ENCODE data around the gene CNBD2. TPM values are rescaled to one million over a fixed set of nuclear protein-coding genes. Genes with fewer than 3 reads are reported as not detected.

Gene CNBD2
- total and polyA plus RNA-seq, 2 donors (not counting 1 experiment from before 2014, with no cell fraction given) = 8.5 to 19.2 TPM

DNA sequence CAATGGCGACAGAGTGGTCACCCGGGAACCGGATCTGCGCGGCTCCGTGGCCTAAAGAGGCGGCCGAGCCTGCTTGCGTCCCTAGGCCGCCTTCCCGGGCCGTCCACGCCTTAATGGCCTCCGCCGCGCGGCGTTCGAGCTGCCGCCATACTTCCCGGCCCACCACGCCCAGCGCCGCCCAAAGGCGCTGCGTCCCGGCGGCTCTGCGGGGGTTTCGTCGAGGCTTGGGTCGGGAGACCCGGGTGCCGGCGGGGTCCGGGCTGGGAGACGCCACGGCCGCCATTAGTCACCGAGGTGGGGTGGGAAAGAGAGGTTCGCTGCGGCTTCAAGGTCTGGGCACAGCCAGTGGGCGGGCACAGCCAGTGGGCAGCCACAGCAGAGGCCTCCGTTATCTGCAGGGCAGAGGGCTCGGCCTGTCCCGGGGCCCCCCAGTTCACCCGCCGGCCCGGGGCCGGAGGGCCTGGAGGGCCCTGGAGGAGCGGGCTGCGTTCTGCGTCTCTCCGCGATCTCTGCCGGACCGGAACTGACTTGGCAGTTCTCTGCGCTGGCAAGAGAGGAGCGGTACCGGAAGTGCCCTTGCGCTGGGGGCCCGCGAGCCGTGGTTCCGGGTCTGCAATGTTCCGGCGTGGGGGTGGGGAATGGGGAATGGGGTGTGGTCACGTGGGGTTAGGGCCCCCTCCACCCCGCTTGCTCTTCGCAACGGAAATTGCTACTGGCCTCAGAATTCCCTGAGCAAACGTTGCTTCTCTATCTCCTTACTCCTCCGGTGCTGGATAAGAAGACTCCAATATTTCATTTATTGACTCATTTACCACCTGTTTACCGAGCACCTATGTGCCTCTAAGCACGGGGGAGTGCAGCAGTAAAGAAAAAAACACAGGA lies 82.3 kb downstream of the CNBD2 start:
- Mint-ChIP-seq H3K9me3 (ENCODE audit: insufficient read depth) (no peaks in the 10 kb centered on the region), H3K4me3 (peak overlapping the region; percentile 93), H3K27ac (peak overlapping the region; percentile 94), H3K27me3 (peaks cover 11% of the 10 kb centered on the region), H3K4me1 (peaks cover 45% of the 10 kb centered on the region)
- intact Hi-C loops (cut with micrococcal nuclease) = loop anchor here (1.0 to 10.0 kb wide), 3 partner anchors 14 to 184 kb away; partner anchors contain the start of genes AAR2 and SCAND1
- ATAC-seq (ENCODE audit: low read depth) (peak; percentile 93), DNase-seq (peak; percentile 88)
- Histone ChIP-seq H3K79me2 (ENCODE audit: control insufficient read depth, insufficient read depth, low read length) (peaks cover 19% of the 10 kb centered on the region), H3K4me3 (ENCODE audit: control extremely low read depth in 1 of 5, extremely low read depth in 1 of 5, insufficient read depth in 1 of 5, low read depth in 2 of 5, low read length in 4 of 5) (peak overlapping the region; percentile 68 to 99 (median 96)), H3K9me3 (ENCODE audit: control extremely low read depth in 1 of 3, control insufficient read depth in 2 of 3, insufficient read depth in 1 of 3, low read length in 2 of 3) (no peaks in the 10 kb centered on the region), H3K9ac (ENCODE audit: low read length) (peak overlapping the region; percentile 99), H3K27me3 (replicated peaks in 1 of 4; ENCODE audit: control extremely low read depth in 1 of 4, control insufficient read depth in 3 of 4, insufficient read depth in 4 of 4, low read length in 3 of 4) (no peaks in the 10 kb centered on the region), H3K4me2 (replicated peaks; ENCODE audit: low read depth, low read length, poor library complexity, severe bottlenecking) (peak overlapping the region; percentile 91), H3K27ac (ENCODE audit: low read length in 2 of 2) (peak overlapping the region; percentile 91 to 95), H2AFZ (ENCODE audit: insufficient read depth, low read depth, low read length, poor library complexity, severe bottlenecking) (peak overlapping the region; percentile 88), H4K20me1 (ENCODE audit: control insufficient read depth, insufficient read depth, low read length, poor library complexity, severe bottlenecking) (peaks cover 8% of the 10 kb centered on the region), H3K4me1 (ENCODE audit: control insufficient read depth in 2 of 2, insufficient read depth in 2 of 2, low read length in 2 of 2) (peaks cover 11 to 12% of the 10 kb centered on the region in 2 donors), H3K36me3 (replicated peaks in 1 of 2; ENCODE audit: control extremely low read depth in 1 of 2, control insufficient read depth in 1 of 2, extremely low read depth in 1 of 2, insufficient read depth in 2 of 2, low read length in 1 of 2) (no peaks in the 10 kb centered on the region)
- ChIA-PET POLR2A (no interaction called here), CTCF (interaction anchor here (0.5 to 1.3 kb wide), 2 partner anchors 56 to 88 kb away, joined by 5 to 6 read pairs; no protein-coding TSS in a partner anchor)
- TF ChIP-seq EZH2 (IDR thresholded peaks at IDR 0.05; ENCODE audit: borderline replicate concordance, insufficient read depth, low read depth, low read length, poor library complexity, severe bottlenecking) (no peak), CTCF (IDR thresholded peaks at IDR 0.05) (no peak)
- under 1% methylated on average over 70 of the region's 75 CpGs for WGBS (ENCODE audit: insufficient coverage)

Measured in B cell (primary cell).